GM12891 (cell line): ENCODE measurements around the gene ETS1.

Source experiments
- PAX5 ChIP-seq: IDR thresholded peaks from 2 replicates; pipeline ENCODE4 v1.6.1; 2011; ENCODE audit warnings: low read length, moderate library complexity, mild to moderate bottlenecking; ENCODE audit not compliant: insufficient read depth, severe bottlenecking
- POLR2A ChIP-seq: IDR thresholded peaks from 2 replicates; pipeline ENCODE4 v1.6.1; 2011; ENCODE audit warnings: low read depth, low read length, control low read depth
- POLR2AphosphoS5 ChIP-seq: IDR thresholded peaks from 2 replicates; pipeline ENCODE4 v1.6.1; 2011; ENCODE audit warnings: low read depth, low read length, control low read depth
- POU2F2 ChIP-seq: IDR thresholded peaks from 2 replicates; pipeline ENCODE4 v1.6.1; 2011; ENCODE audit warnings: low read depth, mild to moderate bottlenecking, control low read depth, low read length, moderate library complexity
- SPI1 ChIP-seq: IDR thresholded peaks from 2 replicates; pipeline ENCODE4 v1.6.1; 2011; ENCODE audit warnings: low read depth, low read length, control low read depth
- TAF1 ChIP-seq: IDR thresholded peaks from 2 replicates; pipeline ENCODE4 v1.6.1; 2011; ENCODE audit warnings: low read depth, low read length, control low read depth

DNA sequence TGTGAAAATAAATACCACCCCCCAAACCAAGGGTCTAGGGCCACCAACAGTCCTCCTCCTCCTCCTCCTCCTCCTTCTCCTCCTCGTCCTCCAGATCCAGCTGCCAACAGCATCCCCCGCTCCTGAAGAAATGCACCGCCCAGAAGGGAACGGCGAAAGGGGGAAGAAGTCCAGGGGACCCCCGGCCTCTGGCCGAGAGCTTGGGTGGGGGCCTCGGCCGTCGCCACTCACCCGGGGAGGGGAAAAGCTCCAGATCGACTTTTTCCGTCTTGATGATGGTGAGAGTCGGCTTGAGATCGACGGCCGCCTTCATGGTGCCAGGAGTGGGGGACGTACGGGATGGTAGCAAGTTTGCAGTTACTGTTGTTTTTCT lies 65.7 kb downstream of the ETS1 start:
- TF ChIP-seq POLR2AphosphoS5 (0 out of 2 replicates have a peak, but pooled peaks have one; percentile 17), POLR2A (peak; percentile 53; the same call in 1 of the 2 replicates), TAF1 (no peak), POU2F2 (no peak; the same call in 1 of the 2 replicates), SPI1 (no peak), PAX5 (no peak)
